GM23338 (cell line): ENCODE results near the gene LIN7A. TPM values are rescaled to one million over a fixed set of nuclear protein-coding genes. Genes with fewer than 3 reads are reported as not detected.

Source experiments
- ATAC-seq: fragments of 200-7000 bp; cut with Tn5 transposase; 3 replicates; pipeline ENCODE4 v1.9.1; 2020
- DNase-seq: peaks from one replicate; pipeline ENCODE4 v3.0.0-alpha.2; 2015; ENCODE audit warnings: low spot score
- H2AFZ ChIP-seq: fragments of 200-600 bp; sonication (generic); 2 replicates; pipeline ENCODE4 v1.8.0; 2016; ENCODE audit warnings: antibody characterized with exemption, mild to moderate bottlenecking, moderate library complexity
- H3F3A ChIP-seq: fragments of 200-600 bp; sonication (generic); replicated peaks from 2 replicates; pipeline ENCODE4 v1.8.0; 2017; ENCODE audit warnings: antibody characterized with exemption, mixed run types, low read depth
- H3K27ac ChIP-seq: fragments of 200-600 bp; sonication (generic); 2 replicates; pipeline ENCODE4 v1.6.1; 2016; ENCODE audit warnings: low read depth
- H3K27me3 ChIP-seq: fragments of 200-600 bp; sonication (generic); 2 replicates; pipeline ENCODE4 v1.8.0; 2016; ENCODE audit warnings: mild to moderate bottlenecking, mixed run types, moderate library complexity; ENCODE audit not compliant: insufficient read depth
- H3K36me3 ChIP-seq: fragments of 200-600 bp; sonication (generic); 2 replicates; pipeline ENCODE4 v1.8.0; 2016; ENCODE audit warnings: mild to moderate bottlenecking; ENCODE audit not compliant: insufficient read depth
- H3K4me1 ChIP-seq: fragments of 200-600 bp; sonication (generic); 2 replicates; pipeline ENCODE4 v1.8.0; 2016; ENCODE audit warnings: mild to moderate bottlenecking, moderate library complexity; ENCODE audit not compliant: insufficient read depth
- H3K4me2 ChIP-seq: fragments of 200-600 bp; sonication (generic); 2 replicates; pipeline ENCODE4 v1.7.1; 2017; ENCODE audit warnings: mixed run types
- H3K4me3 ChIP-seq: fragments of 200-600 bp; sonication (generic); 2 replicates; pipeline ENCODE4 v1.6.1; 2016; ENCODE audit warnings: mixed run types
- H3K79me2 ChIP-seq: fragments of 200-600 bp; sonication (generic); replicated peaks from 2 replicates; pipeline ENCODE4 v1.8.0; 2017; ENCODE audit warnings: mild to moderate bottlenecking; ENCODE audit not compliant: insufficient read depth
- H3K9me2 ChIP-seq: fragments of 200-600 bp; sonication (generic); 2 replicates; pipeline ENCODE4 v1.8.0; 2017; ENCODE audit not compliant: insufficient read depth
- H4K20me1 ChIP-seq: fragments of 200-600 bp; sonication (generic); replicated peaks from 2 replicates; pipeline ENCODE4 v1.8.0; 2017; ENCODE audit warnings: mild to moderate bottlenecking; ENCODE audit not compliant: insufficient read depth
- H3K27ac Mint-ChIP-seq: 2 replicates; pipeline ENCODE4 v1.8.0; 2020; ENCODE audit warnings: inconsistent platforms, mild to moderate bottlenecking, moderate library complexity, mixed read lengths
- H3K27me3 Mint-ChIP-seq: 3 replicates; pipeline ENCODE4 v1.8.0; 2022; ENCODE audit warnings: low read depth, mild to moderate bottlenecking, moderate library complexity, mixed read lengths, inconsistent platforms; ENCODE audit not compliant: insufficient read depth, poor library complexity
- H3K36me3 Mint-ChIP-seq: 3 replicates; pipeline ENCODE4 v1.8.0; 2021; ENCODE audit warnings: low read depth, mild to moderate bottlenecking, inconsistent platforms, moderate library complexity, mixed read lengths
- H3K4me1 Mint-ChIP-seq: 3 replicates; pipeline ENCODE4 v1.8.0; 2020; ENCODE audit warnings: mild to moderate bottlenecking, inconsistent platforms, mixed read lengths
- H3K4me3 Mint-ChIP-seq: 3 replicates; pipeline ENCODE4 v1.8.0; 2021; ENCODE audit warnings: moderate library complexity, mild to moderate bottlenecking, inconsistent platforms, mixed read lengths
- H3K9me3 Mint-ChIP-seq: 3 replicates; pipeline ENCODE4 v1.8.0; 2020; ENCODE audit warnings: moderate library complexity, mild to moderate bottlenecking, inconsistent platforms, mixed read lengths
- CREB1 ChIP-seq: fragments of 250-450 bp; sonication (Bioruptor Pico); IDR thresholded peaks from 2 replicates; pipeline ENCODE4 v1.5.0; 2020; ENCODE audit warnings: low read depth, mild to moderate bottlenecking, moderate library complexity
- EZH2 ChIP-seq: fragments of 200-600 bp; sonication (generic); IDR thresholded peaks from one replicate; pipeline ENCODE4 v1.8.0; 2017; ENCODE audit warnings: antibody characterized with exemption, mild to moderate bottlenecking, low read depth; ENCODE audit not compliant: unreplicated experiment
- EZH2phosphoT487 ChIP-seq: fragments of 200-600 bp; sonication (generic); IDR thresholded peaks from one replicate; pipeline ENCODE4 v1.8.1; 2018; ENCODE audit warnings: antibody characterized with exemption; ENCODE audit not compliant: unreplicated experiment
- JUNB ChIP-seq: IDR thresholded peaks from one replicate; pipeline ENCODE4 v1.6.1; 2016; ENCODE audit warnings: antibody characterized with exemption; ENCODE audit not compliant: unreplicated experiment
- NANOG ChIP-seq: IDR thresholded peaks from 2 replicates; pipeline ENCODE4 v1.6.1; 2016; ENCODE audit warnings: antibody characterized with exemption, borderline replicate concordance
- POLR2AphosphoS5 ChIP-seq: IDR thresholded peaks from 2 replicates; pipeline ENCODE4 v1.6.1; 2016; ENCODE audit warnings: antibody characterized with exemption, low read depth
- STAT1 ChIP-seq: IDR thresholded peaks from one replicate; pipeline ENCODE4 v1.6.1; 2016; ENCODE audit warnings: antibody characterized with exemption; ENCODE audit not compliant: unreplicated experiment
- ZNF114 ChIP-seq: fragments of 250-450 bp; sonication (Bioruptor Pico); IDR thresholded peaks from 2 replicates; pipeline ENCODE4 v1.5.0; 2020; ENCODE audit warnings: mild to moderate bottlenecking, moderate library complexity
- ZNF331 ChIP-seq: fragments of 250-450 bp; sonication (Bioruptor Pico); IDR thresholded peaks from 2 replicates; pipeline ENCODE4 v1.5.0; 2020; ENCODE audit warnings: low read depth, mild to moderate bottlenecking, moderate library complexity
- polyA plus RNA-seq: library from polyadenylated mRNA; unstranded; fragments of >200 nt; fragmentation: Nextera tagmentation; extraction: Ambion mirVana; gene quantifications from 2 replicates; pipeline ENCODE4 v1.2.1, GENCODE V29; 2016
- total RNA-seq: library from RNA; depleted of rRNA; stranded (reverse); fragments of >200 nt; shearing (Covaris generic); gene quantifications from 2 replicates; pipeline ENCODE4 v1.2.3, GENCODE V29; 2014
- TF ChIP-seq, protein P1 (sequence below): IDR thresholded peaks from 2 replicates; pipeline ENCODE4 v1.6.1; 2016; ENCODE audit warnings: antibody characterized with exemption
- TF ChIP-seq, protein P2 (sequence below), 2 experiments: fragments of 200-600 bp in 1 of 2; sonication (generic) in 1 of 2; conservative IDR thresholded peaks; 2 replicates each; pipeline versions ENCODE4 v1.5.1 to v1.6.1; 2016 to 2017; ENCODE audit warnings: antibody characterized with exemption in 2 of 2, low read depth in 2 of 2, mild to moderate bottlenecking in 2 of 2, moderate library complexity in 1 of 2
- TF ChIP-seq, protein P3 (sequence below): fragments of 250-450 bp; sonication (Bioruptor Pico); IDR thresholded peaks from 2 replicates; pipeline ENCODE4 v1.5.0; 2020; ENCODE audit warnings: mild to moderate bottlenecking, moderate library complexity
- TF ChIP-seq, protein P4 (sequence below): IDR thresholded peaks from one replicate; pipeline ENCODE4 v1.6.1; 2018; ENCODE audit warnings: antibody characterized with exemption; ENCODE audit not compliant: unreplicated experiment

LIN7A gene
- total and polyA plus RNA-seq, 2 experiments from 2014 or later = 5.7 to 6.5 TPM

DNA sequence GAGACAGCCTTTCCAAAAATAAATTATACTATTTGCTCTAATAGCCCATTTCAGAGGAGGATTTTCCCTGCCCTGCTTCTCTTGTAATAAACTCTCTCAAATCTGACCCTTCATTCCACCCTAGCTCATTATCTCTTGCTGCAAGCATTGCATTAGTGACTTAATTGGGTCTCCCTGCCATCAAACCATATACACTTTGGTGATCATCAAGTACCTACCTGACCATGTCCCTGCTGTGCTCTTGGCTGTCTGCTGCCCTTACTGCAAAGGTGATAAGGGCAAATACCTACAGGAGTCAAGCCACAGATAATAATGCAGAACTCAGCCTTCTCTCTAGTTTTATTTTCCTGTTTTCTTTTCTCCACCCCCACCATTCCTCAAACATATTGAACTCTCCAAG lies 88.4 kb downstream of the LIN7A start:
- Histone ChIP-seq H4K20me1 (no peaks in the 10 kb centered on the region), H3K36me3 (no peaks in the 10 kb centered on the region), H3K9me2 (no peaks in the 10 kb centered on the region), H3K79me2 (no peaks in the 10 kb centered on the region), H3K4me2 (0 out of 2 replicates have a peak overlapping the region, but pooled peaks have one; percentile 21), H3K27ac (no peak overlapping the region), H3K27me3 (no peaks in the 10 kb centered on the region), H2AFZ (no peak overlapping the region), H3K4me1 (peaks cover 47% of the 10 kb centered on the region), H3F3A (no peaks in the 10 kb centered on the region), H3K4me3 (no peak overlapping the region)
- no peak overlapping the region for H3K4me3 Mint-ChIP-seq
- H3K27ac Mint-ChIP-seq = peak overlapping the region; percentile 73
- peaks cover 44% of the 10 kb centered on the region for H3K4me1 Mint-ChIP-seq
- no peak for TF ChIP-seq EZH2
- TF ChIP-seq ZNF331 (CRISPR knock-in tag) = no peak
- TF ChIP-seq NANOG = no peak
- TF ChIP-seq, protein P1, sequence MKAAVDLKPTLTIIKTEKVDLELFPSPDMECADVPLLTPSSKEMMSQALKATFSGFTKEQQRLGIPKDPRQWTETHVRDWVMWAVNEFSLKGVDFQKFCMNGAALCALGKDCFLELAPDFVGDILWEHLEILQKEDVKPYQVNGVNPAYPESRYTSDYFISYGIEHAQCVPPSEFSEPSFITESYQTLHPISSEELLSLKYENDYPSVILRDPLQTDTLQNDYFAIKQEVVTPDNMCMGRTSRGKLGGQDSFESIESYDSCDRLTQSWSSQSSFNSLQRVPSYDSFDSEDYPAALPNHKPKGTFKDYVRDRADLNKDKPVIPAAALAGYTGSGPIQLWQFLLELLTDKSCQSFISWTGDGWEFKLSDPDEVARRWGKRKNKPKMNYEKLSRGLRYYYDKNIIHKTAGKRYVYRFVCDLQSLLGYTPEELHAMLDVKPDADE = no peak
- TF ChIP-seq ZNF114 (CRISPR knock-in tag) = no peak
- TF ChIP-seq, protein P2, sequence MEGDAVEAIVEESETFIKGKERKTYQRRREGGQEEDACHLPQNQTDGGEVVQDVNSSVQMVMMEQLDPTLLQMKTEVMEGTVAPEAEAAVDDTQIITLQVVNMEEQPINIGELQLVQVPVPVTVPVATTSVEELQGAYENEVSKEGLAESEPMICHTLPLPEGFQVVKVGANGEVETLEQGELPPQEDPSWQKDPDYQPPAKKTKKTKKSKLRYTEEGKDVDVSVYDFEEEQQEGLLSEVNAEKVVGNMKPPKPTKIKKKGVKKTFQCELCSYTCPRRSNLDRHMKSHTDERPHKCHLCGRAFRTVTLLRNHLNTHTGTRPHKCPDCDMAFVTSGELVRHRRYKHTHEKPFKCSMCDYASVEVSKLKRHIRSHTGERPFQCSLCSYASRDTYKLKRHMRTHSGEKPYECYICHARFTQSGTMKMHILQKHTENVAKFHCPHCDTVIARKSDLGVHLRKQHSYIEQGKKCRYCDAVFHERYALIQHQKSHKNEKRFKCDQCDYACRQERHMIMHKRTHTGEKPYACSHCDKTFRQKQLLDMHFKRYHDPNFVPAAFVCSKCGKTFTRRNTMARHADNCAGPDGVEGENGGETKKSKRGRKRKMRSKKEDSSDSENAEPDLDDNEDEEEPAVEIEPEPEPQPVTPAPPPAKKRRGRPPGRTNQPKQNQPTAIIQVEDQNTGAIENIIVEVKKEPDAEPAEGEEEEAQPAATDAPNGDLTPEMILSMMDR (conservative IDR thresholded peaks at IDR 0.05; ENCODE audit: low read depth in 2 of 2) = no peak
- no peak for TF ChIP-seq CREB1 (CRISPR knock-in tag)
- TF ChIP-seq STAT1 = no peak
- TF ChIP-seq, protein P3, sequence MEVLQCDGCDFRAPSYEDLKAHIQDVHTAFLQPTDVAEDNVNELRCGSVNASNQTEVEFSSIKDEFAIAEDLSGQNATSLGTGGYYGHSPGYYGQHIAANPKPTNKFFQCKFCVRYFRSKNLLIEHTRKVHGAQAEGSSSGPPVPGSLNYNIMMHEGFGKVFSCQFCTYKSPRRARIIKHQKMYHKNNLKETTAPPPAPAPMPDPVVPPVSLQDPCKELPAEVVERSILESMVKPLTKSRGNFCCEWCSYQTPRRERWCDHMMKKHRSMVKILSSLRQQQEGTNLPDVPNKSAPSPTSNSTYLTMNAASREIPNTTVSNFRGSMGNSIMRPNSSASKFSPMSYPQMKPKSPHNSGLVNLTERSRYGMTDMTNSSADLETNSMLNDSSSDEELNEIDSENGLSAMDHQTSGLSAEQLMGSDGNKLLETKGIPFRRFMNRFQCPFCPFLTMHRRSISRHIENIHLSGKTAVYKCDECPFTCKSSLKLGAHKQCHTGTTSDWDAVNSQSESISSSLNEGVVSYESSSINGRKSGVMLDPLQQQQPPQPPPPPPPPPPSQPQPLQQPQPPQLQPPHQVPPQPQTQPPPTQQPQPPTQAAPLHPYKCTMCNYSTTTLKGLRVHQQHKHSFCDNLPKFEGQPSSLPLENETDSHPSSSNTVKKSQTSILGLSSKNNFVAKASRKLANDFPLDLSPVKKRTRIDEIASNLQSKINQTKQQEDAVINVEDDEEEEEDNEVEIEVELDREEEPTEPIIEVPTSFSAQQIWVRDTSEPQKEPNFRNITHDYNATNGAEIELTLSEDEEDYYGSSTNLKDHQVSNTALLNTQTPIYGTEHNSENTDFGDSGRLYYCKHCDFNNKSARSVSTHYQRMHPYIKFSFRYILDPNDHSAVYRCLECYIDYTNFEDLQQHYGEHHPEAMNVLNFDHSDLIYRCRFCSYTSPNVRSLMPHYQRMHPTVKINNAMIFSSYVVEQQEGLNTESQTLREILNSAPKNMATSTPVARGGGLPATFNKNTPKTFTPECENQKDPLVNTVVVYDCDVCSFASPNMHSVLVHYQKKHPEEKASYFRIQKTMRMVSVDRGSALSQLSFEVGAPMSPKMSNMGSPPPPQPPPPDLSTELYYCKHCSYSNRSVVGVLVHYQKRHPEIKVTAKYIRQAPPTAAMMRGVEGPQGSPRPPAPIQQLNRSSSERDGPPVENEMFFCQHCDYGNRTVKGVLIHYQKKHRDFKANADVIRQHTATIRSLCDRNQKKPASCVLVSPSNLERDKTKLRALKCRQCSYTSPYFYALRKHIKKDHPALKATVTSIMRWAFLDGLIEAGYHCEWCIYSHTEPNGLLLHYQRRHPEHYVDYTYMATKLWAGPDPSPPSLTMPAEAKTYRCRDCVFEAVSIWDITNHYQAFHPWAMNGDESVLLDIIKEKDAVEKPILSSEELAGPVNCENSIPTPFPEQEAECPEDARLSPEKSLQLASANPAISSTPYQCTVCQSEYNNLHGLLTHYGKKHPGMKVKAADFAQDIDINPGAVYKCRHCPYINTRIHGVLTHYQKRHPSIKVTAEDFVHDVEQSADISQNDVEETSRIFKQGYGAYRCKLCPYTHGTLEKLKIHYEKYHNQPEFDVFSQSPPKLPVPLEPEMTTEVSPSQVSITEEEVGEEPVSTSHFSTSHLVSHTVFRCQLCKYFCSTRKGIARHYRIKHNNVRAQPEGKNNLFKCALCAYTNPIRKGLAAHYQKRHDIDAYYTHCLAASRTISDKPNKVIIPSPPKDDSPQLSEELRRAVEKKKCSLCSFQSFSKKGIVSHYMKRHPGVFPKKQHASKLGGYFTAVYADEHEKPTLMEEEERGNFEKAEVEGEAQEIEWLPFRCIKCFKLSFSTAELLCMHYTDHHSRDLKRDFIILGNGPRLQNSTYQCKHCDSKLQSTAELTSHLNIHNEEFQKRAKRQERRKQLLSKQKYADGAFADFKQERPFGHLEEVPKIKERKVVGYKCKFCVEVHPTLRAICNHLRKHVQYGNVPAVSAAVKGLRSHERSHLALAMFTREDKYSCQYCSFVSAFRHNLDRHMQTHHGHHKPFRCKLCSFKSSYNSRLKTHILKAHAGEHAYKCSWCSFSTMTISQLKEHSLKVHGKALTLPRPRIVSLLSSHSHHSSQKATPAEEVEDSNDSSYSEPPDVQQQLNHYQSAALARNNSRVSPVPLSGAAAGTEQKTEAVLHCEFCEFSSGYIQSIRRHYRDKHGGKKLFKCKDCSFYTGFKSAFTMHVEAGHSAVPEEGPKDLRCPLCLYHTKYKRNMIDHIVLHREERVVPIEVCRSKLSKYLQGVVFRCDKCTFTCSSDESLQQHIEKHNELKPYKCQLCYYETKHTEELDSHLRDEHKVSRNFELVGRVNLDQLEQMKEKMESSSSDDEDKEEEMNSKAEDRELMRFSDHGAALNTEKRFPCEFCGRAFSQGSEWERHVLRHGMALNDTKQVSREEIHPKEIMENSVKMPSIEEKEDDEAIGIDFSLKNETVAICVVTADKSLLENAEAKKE (CRISPR knock-in tag) = no peak
- TF ChIP-seq POLR2AphosphoS5 = no peak
- no peak for TF ChIP-seq EZH2phosphoT487
- no peak for TF ChIP-seq JUNB
- TF ChIP-seq, protein P4, sequence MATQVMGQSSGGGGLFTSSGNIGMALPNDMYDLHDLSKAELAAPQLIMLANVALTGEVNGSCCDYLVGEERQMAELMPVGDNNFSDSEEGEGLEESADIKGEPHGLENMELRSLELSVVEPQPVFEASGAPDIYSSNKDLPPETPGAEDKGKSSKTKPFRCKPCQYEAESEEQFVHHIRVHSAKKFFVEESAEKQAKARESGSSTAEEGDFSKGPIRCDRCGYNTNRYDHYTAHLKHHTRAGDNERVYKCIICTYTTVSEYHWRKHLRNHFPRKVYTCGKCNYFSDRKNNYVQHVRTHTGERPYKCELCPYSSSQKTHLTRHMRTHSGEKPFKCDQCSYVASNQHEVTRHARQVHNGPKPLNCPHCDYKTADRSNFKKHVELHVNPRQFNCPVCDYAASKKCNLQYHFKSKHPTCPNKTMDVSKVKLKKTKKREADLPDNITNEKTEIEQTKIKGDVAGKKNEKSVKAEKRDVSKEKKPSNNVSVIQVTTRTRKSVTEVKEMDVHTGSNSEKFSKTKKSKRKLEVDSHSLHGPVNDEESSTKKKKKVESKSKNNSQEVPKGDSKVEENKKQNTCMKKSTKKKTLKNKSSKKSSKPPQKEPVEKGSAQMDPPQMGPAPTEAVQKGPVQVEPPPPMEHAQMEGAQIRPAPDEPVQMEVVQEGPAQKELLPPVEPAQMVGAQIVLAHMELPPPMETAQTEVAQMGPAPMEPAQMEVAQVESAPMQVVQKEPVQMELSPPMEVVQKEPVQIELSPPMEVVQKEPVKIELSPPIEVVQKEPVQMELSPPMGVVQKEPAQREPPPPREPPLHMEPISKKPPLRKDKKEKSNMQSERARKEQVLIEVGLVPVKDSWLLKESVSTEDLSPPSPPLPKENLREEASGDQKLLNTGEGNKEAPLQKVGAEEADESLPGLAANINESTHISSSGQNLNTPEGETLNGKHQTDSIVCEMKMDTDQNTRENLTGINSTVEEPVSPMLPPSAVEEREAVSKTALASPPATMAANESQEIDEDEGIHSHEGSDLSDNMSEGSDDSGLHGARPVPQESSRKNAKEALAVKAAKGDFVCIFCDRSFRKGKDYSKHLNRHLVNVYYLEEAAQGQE = no peak
- no peaks in the 10 kb centered on the region for H3K9me3 Mint-ChIP-seq
- ATAC-seq = no peak; the same call in 2 of the 3 replicates
- H3K27me3 Mint-ChIP-seq = no peaks in the 10 kb centered on the region
- H3K36me3 Mint-ChIP-seq = no peaks in the 10 kb centered on the region
- DNase-seq = no peak
